GM12872 (cell line): Measurements from ENCODE around the gene SLC16A8.
A peak's percentile ranks its signal among the peaks of the same experiment; 100 is the strongest.

Experiments
- CTCF ChIP-seq: IDR thresholded peaks from 3 replicates; pipeline ENCODE4 v1.5.1; 2011; ENCODE audit warnings: low read depth, mild to moderate bottlenecking, low read length, moderate library complexity; ENCODE audit not compliant: insufficient read depth

The SLC16A8 gene

GRCh38 chr22:38110008-38110862 is 26.3 kb upstream of the SLC16A8 start, which contains the start of gene BAIAP2L2:
Gene BAIAP2L2 (minus strand): TSS chr22:38110684. CDS start chr22:38110525, 159 bp downstream.
- TF ChIP-seq CTCF: no peak

GRCh38 chr22:38109371-38110001 is 25.5 kb upstream of the SLC16A8 start:
- no peak for TF ChIP-seq CTCF

- TF ChIP-seq CTCF: no peak
These were observed 24.8 kb upstream of the SLC16A8 start for GRCh38 chr22:38108561-38109319.

GRCh38 chr22:38107692-38108515 is 23.9 kb upstream of the SLC16A8 start:
- no peak for TF ChIP-seq CTCF

- no peak for TF ChIP-seq CTCF
These were observed 23.0 kb upstream of the SLC16A8 start for GRCh38 chr22:38106814-38107578.

- TF ChIP-seq CTCF: peak; percentile 55
These were observed 20.1 kb upstream of the SLC16A8 start for GRCh38 chr22:38104084-38104483.
